Measurements from ENCODE around the gene GPRC5C.

GRCh38 chr17:74417178-74418045 lies 14.5 kb upstream of the GPRC5C start:
- TF ChIP-seq POLR2AphosphoS5 (IDR thresholded peaks at IDR 0.05) (no peak), POLR2A (IDR thresholded peaks at IDR 0.05) (no peak), CTCF (IDR thresholded peaks at IDR 0.05) (no peak)
